Hepatocyte (in vitro differentiated cells): ENCODE data around the gene NCAPH2.

Source experiments
- EZH2 ChIP-seq: fragments of 200-600 bp; sonication (generic); IDR thresholded peaks from 2 replicates; pipeline ENCODE4 v1.6.1; 2016; ENCODE audit warnings: antibody characterized with exemption, mild to moderate bottlenecking, borderline replicate concordance
- EZH2phosphoT487 ChIP-seq: fragments of 200-600 bp; sonication (generic); IDR thresholded peaks from one replicate; pipeline ENCODE4 v1.6.1; 2018; ENCODE audit warnings: antibody characterized with exemption, mild to moderate bottlenecking, low read depth, moderate library complexity; ENCODE audit not compliant: unreplicated experiment, severe bottlenecking
- TF ChIP-seq, protein P1 (sequence below): fragments of 200-600 bp; sonication (generic); IDR thresholded peaks from 2 replicates; pipeline ENCODE4 v1.5.1; 2016; ENCODE audit warnings: antibody characterized with exemption, mild to moderate bottlenecking; ENCODE audit not compliant: poor library complexity

DNA sequence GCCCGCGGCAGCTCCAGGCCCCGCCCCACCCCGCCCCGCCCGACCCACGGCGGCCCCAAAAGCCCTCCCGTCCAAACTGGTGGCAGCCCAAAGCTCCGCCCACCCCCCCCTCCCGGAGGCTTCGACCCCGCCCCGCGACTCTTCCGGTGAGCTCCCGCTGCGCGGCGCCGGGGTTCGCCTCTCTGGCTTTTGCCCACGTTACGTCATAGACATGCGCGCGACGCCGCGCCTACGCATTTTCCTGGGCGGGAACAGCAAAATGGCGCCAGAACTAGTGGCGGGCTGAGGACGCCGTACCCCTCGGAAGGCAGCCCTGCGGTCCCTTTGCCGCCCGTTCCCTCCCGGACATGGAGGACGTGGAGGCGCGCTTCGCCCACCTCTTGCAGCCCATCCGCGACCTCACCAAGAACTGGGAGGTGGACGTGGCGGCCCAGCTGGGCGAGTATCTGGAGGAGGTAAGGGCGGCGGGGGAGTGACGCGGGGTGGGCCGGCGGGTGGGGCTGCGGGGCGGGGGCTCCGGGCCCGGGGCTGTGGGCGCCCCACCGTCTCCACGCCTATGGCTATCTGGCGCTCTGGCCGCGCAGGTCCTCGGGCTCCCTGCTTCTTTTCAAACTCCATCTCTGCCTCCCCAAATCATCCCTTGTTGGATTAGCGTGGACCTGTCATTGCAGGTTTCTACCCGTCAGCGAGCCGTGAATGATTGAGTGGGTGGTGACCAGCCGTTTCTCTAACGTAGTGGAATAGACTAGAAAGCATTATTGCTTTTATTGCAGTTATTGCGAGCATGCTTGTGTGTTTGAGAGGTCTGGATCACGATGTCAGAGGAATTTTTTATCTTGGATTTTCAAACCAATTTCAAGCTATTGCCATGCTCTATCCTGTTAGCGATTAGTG lies at the start of gene NCAPH2:
- TF ChIP-seq, protein P1, sequence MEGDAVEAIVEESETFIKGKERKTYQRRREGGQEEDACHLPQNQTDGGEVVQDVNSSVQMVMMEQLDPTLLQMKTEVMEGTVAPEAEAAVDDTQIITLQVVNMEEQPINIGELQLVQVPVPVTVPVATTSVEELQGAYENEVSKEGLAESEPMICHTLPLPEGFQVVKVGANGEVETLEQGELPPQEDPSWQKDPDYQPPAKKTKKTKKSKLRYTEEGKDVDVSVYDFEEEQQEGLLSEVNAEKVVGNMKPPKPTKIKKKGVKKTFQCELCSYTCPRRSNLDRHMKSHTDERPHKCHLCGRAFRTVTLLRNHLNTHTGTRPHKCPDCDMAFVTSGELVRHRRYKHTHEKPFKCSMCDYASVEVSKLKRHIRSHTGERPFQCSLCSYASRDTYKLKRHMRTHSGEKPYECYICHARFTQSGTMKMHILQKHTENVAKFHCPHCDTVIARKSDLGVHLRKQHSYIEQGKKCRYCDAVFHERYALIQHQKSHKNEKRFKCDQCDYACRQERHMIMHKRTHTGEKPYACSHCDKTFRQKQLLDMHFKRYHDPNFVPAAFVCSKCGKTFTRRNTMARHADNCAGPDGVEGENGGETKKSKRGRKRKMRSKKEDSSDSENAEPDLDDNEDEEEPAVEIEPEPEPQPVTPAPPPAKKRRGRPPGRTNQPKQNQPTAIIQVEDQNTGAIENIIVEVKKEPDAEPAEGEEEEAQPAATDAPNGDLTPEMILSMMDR, result peak; percentile 13
- TF ChIP-seq EZH2 (no peak), EZH2phosphoT487 (no peak)
